Measurements from ENCODE around the gene HMCN2. TPM values are rescaled to one million over a fixed set of nuclear protein-coding genes. Genes with fewer than 3 reads are reported as not detected.

The HMCN2 gene
- 0.05 TPM in 1 of 2 replicates, not detected in the other for total RNA-seq

GRCh38 chr9:130265431-130266235 is at the start of gene HMCN2:
Gene HMCN2, plus strand, starts transcription at chr9:130265760. Its CDS starts 119 bp downstream, at chr9:130265879.

GRCh38 chr9:130444565-130445221 is 179.1 kb downstream of the HMCN2 start, which contains the start of gene ASS1:
Gene ASS1, plus strand, starts transcription at chr9:130444961. Its CDS starts 7,268 bp downstream, at chr9:130452229.

Other genes with a start within 250 kb of the HMCN2 start
- gene FNBP1, start 222.6 kb upstream of the HMCN2 start, total RNA-seq: 9.1 and 13.5 TPM in 2 replicates
- gene GPR107, start 211.9 kb upstream of the HMCN2 start, total RNA-seq: 12.3 and 20.6 TPM in 2 replicates
- 42.7 and 58.1 TPM in 2 replicates for gene NCS1, start 93.4 kb upstream of the HMCN2 start, total RNA-seq
- gene ASS1, start 179.2 kb downstream of the HMCN2 start, total RNA-seq: 16.6 and 18.0 TPM in 2 replicates